Measurements from ENCODE around the gene TBC1D10A.
"Not testable (repeated sequence)": the region's sequence is repeated elsewhere in the genome, so short reads cannot be mapped to it uniquely, and the experiment has no call there.

The TBC1D10A gene

DNA sequence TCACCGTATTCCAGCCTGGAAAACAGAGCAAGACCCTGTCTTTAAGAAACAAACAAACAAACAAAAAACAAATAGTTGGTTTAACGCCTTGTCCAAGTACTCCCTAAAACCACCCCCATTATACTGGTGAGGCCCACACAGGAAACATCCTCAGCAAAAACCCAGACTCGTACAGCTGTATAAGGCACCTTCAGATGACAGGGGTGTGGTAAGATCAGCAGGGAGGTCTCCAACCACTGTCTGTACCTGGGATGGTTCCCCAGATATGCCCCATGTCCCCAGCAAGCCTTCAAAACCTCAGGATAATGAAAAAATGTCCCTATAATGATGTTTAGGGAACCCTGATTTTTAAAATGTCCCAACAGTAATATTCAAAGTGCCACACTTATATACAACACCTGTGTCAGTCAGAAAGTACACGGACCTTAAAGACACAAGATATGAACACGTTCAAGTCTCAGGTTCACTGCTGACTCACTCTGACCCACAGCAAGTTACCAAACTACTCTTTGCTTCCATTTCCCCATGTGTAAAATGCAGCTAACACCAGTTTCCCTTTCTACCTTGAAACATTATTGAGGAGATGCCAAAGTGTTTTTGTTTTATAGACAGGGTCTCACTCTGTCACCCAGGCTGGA lies 20.6 kb upstream of the TBC1D10A start:
- DNase-seq (ENCODE audit: low spot score): no peak

- DNase-seq (ENCODE audit: low spot score): no peak
Observed at GRCh38 chr22:30344447-30345200, 17.9 kb upstream of the TBC1D10A start.

- DNase-seq (ENCODE audit: low spot score): peak; percentile 91
Observed at GRCh38 chr22:30340911-30341685, 14.4 kb upstream of the TBC1D10A start.

GRCh38 chr22:30338802-30339201 lies 12.1 kb upstream of the TBC1D10A start:
- DNase-seq (ENCODE audit: low spot score): no peak

DNA sequence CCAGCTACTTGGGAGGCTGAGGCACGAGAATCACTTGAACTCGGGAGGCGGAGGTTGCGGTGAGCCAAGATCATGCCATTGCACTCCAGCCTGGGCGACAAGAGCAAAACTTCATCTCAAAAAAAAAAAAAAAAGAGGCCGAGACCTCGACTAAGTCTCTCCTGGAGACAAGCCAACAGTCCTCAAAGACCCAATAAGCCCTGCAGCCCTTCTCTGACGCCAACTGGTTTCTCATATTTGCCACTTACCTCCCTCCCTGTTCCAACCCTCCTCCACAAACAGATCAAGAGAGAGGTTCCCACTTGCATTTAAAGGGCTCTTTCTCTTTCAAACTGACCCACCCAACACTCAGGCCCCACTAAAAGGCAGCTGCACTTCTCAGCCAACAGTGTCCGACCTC lies 11.6 kb upstream of the TBC1D10A start:
- DNase-seq (ENCODE audit: low spot score): not testable (repeated sequence)

GRCh38 chr22:30337461-30337778 lies 10.7 kb upstream of the TBC1D10A start:
- DNase-seq (ENCODE audit: low spot score): no peak

- peak; percentile 36 for DNase-seq (ENCODE audit: low spot score)
Observed at GRCh38 chr22:30336752-30337460, 10.2 kb upstream of the TBC1D10A start.

DNA sequence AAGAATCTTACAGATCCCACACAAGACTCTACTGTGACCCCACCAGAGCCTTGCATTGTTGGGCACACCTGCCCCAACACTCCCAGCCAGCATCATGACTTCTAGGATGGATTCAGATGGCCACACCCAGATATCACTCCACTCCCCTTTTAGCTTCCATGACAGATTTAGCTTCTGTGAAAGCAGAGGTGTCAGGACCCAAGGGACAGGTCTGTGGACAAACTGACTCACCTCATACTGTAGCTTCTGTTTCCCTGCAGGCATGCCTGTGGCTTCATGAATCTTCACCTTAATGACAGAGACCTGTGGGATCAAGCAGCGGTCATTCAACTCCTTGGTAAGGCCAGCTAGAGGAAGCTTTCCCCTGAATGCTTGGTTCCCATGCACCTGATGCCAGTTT lies 8.5 kb upstream of the TBC1D10A start:
- no peak for DNase-seq (ENCODE audit: low spot score)

DNA sequence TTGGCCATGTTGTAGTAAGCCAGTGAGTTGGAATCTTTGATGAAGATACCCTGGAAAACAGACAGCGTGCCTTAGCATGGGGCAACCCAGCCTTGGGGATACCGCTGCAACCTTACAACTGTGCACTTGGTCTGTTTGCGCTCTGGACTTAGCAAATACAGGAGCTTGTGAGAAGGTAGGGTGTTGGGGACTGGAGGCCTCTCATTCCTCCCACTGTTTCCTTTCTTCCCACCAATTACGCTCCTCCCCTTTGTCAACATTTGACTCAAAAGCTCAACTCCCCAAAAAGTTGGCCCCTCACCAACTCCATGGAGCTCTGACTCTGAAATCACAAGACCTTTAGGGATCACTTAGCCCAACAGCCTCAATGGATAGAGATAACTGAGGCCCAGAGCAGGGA lies 7.9 kb upstream of the TBC1D10A start:
- DNase-seq (ENCODE audit: low spot score): no peak

GRCh38 chr22:30333707-30334087 lies 7.0 kb upstream of the TBC1D10A start:
- no peak for DNase-seq (ENCODE audit: low spot score)

DNA sequence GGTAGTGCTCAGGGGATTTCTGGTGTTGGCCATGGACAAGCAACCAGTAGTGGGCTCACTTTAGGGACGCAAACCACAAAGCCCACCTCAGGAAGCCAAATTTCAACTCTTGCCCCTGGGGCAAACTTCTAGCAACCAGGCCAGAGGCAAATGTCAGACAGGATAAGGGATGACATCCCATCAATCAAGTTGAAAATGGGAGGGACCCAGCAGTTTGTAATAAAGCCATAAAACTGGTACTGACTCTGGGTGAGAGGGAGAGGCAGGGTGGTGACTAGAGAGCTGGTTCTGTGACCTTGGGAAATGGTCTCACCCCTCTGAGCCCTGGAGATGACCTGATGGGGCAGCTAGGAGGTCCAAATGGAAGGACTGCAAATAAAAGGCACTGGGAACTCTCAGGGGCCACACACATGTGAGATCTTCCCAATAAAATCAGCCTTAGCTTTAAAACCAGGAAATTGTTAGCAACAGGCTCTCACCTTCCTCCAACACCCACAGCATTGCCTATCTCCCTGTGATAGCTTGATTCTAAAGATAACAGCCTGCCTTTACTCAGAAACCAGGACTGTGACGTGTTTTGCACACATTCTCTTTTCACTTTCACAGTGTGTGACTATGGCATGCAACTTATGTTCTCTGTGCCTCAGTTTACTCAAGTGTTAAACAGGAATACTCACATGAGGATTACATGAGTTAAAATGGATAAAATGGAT lies 6.4 kb upstream of the TBC1D10A start:
- no peak for DNase-seq (ENCODE audit: low spot score)

GRCh38 chr22:30332551-30332950 lies 5.8 kb upstream of the TBC1D10A start:
- DNase-seq (ENCODE audit: low spot score): peak; percentile 52

GRCh38 chr22:30328466-30329049 lies 1.8 kb upstream of the TBC1D10A start:
- DNase-seq (ENCODE audit: low spot score): no peak

GRCh38 chr22:30327864-30328345 lies 1.2 kb upstream of the TBC1D10A start:
- DNase-seq (ENCODE audit: low spot score): no peak

DNA sequence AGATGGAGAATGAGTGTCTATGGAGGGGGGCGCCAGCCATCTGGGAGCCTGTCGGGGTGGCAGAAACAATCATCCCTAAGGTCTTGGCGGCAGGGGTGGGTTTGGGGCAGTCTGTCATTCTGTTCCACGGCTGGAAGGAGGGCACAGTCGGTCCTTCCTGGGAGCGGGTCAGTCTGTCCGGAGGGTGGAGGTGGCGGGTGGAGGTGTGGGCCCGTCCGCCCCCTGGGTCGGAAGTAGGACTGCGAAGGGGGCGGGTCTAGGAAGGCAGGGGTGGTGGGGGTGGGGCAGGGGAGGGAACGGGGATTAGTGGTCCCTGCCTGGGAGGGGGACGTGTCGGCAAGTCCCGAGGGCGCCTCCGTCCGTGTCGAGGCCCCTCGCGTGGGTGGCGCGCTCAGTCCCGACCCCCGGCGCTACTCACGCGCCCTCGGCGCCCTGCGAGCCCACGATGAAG lies 461 bp downstream of the TBC1D10A start:
- DNase-seq (ENCODE audit: low spot score): no peak

- no peak for DNase-seq (ENCODE audit: low spot score)
Observed at GRCh38 chr22:30325724-30326254, 952 bp downstream of the TBC1D10A start.

DNA sequence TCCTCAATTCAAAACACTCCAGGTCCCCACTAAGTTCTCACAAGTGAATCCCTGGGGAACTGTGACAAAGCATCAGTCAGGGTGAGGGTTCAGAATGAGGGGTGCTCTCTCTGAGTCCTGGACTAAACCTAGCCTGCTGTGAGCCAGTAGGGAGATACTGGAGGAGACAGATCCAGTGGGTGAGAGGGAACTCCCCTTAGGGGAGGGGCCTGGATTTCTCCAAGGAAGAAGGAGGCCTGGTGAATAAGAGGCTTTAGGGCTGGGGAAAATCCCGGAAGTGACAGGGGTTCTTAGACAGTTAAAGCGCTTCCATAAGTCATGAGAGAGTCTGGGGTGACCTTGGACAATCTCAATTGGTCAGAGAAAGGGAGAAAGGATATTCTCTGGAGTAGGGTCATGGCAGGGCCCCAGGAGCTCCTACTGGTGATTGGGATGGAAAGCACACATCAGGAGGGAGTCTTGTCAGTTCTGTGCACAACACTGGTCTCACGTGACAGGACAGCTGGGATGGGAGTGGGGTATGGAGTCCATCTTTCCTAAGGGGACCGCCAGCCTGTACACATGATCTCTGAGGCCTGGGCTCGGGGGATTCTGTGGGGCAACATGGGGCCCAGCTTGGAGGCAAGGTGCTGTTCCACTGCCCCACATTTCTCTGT lies 1.5 kb downstream of the TBC1D10A start:
- no peak for DNase-seq (ENCODE audit: low spot score)

DNA sequence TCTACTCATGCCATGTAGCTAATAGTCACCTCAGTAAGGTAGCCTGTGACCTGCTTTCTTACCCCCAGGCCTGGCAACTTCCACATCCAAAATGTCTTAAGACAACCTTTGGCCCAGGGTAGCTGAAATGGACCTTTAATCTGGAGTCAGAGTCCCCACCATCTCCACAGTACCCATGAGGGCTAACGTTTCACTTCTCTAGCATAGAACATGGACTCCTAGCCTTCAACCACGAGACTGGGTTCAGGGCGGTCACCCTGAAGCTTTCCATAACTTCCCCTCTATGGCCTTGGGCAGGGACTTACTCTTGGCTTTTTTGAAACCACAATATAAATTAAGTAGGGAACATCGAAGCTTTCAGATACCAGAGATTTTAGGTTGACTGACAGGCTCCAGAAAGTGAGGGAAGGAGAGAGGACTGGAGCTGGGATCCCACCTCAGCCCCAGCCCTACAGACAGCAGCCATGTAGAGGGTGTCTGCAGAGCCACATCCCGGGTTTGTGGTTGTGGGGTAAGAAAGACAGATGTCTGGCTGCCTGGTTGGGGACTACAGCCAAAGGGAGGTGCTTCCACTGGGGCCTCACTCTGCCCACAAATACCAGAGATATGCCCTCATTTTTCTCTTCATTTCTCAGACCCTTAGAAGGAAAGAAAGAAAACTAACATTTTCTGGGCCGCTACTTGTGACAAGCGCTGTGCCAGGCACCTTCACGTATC lies 2.6 kb downstream of the TBC1D10A start:
- DNase-seq (ENCODE audit: low spot score): no peak

DNA sequence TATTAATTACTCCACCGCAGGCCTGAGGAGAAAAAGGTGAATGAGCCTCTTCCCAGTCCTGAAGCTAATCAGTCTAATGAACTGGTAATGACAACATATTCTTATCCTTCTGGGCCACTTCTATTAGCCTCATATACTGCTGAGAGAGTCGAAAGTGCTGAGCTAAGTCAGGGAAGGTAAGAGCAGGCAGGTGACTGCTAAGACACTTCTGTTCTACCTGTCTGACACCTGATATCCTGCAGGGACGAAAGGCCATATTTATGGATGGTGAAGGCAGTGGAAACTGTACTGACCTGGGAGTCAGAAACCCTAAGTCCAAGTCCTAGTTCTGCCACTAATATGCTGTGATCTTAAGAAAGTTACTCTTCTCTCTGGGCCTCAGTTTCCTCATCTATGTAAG lies 3.5 kb downstream of the TBC1D10A start:
- no peak for DNase-seq (ENCODE audit: low spot score)

DNA sequence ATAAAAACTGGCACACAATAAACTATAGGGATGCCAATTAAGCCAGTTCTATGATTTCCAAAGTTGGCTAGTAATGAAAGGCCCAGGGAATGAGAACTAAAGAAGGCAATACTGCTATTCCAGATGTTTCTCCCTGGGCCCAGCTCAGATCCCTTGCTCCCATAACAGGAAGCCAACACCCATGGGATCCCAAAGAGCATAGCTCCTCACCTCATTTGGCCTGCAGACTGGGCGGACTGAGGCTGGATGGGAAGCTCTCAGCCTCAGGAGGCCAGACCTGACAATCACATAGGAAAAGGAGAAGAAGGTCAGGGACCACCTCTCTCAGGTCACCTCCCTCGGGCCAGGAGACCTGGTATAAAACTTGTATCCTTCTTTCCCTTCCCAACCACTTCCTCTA lies 5.3 kb downstream of the TBC1D10A start:
- DNase-seq (ENCODE audit: low spot score): no peak
